ENCODE data around the gene C3orf49.

- no peak for TF ChIP-seq CTCF (IDR thresholded peaks at IDR 0.05)
- no peak for TF ChIP-seq POLR2A (IDR thresholded peaks at IDR 0.05)
Observed at GRCh38 chr3:63830526-63830925, 11.4 kb downstream of the C3orf49 start.
